NT2/D1 (cell line): ENCODE data around the gene LUC7L2.
"Not testable (repeated sequence)": the region's sequence is repeated elsewhere in the genome, so short reads cannot be mapped to it uniquely, and the experiment has no call there.

ENCODE experiments used
- DNase-seq: peaks from one replicate; pipeline ENCODE4 v3.0.0-alpha.2; 2011; ENCODE audit warnings: low read depth, low spot score
- H3K27me3 ChIP-seq: 2 replicates; pipeline ENCODE4 v1.6.0; 2011; ENCODE audit warnings: mild to moderate bottlenecking; ENCODE audit not compliant: insufficient read length, insufficient read depth
- H3K36me3 ChIP-seq: 2 replicates; pipeline ENCODE4 v1.6.1; 2011; ENCODE audit warnings: mild to moderate bottlenecking, low read length, mixed read lengths; ENCODE audit not compliant: insufficient read depth, insufficient read length
- H3K4me1 ChIP-seq: 2 replicates; pipeline ENCODE4 v1.5.1; 2011; ENCODE audit not compliant: insufficient read depth, insufficient read length
- H3K4me3 ChIP-seq: 2 replicates; pipeline ENCODE4 v1.5.1; 2011; ENCODE audit warnings: low read depth; ENCODE audit not compliant: insufficient read length
- H3K9ac ChIP-seq: 2 replicates; pipeline ENCODE4 v1.6.0; 2011; ENCODE audit warnings: low read depth; ENCODE audit not compliant: insufficient read length
- H3K9me3 ChIP-seq: 2 replicates; pipeline ENCODE4 v1.5.1; 2011; ENCODE audit warnings: mild to moderate bottlenecking, low read length; ENCODE audit not compliant: insufficient read depth
- SUZ12 ChIP-seq: IDR thresholded peaks from 2 replicates; pipeline ENCODE4 v1.6.1; 2011; ENCODE audit not compliant: insufficient read length, insufficient read depth; ENCODE audit errors: extremely low read depth
- YY1 ChIP-seq: IDR thresholded peaks from 2 replicates; pipeline ENCODE4 v1.6.1; 2011; ENCODE audit not compliant: insufficient read length, insufficient read depth
- ZNF274 ChIP-seq: IDR thresholded peaks from 2 replicates; pipeline ENCODE4 v1.6.1; 2011; ENCODE audit warnings: mild to moderate bottlenecking, low read depth, low read length

Gene LUC7L2

GRCh38 chr7:139340808-139341057 is 19.0 kb upstream of the LUC7L2 start:
- TF ChIP-seq ZNF274 (no peak), YY1 (no peak), SUZ12 (no peak)

GRCh38 chr7:139341058-139341775 is 18.5 kb upstream of the LUC7L2 start, which contains the start of gene FMC1:
FMC1 (plus strand) TSS chr7:139341337; CDS start chr7:139341385, 48 bp downstream.
- no peaks in the 10 kb centered on the region for H3K27me3 ChIP-seq
- H3K9me3 ChIP-seq: no peaks in the 10 kb centered on the region
- peak within 1 kb of the TSS; percentile 96 for H3K4me3 ChIP-seq
- DNase-seq: peak; percentile 89
- no peaks in the 10 kb centered on the region for H3K4me1 ChIP-seq
- peaks cover 9% of the 10 kb centered on the region for H3K36me3 ChIP-seq
- H3K9ac ChIP-seq: peak within 1 kb of the TSS; percentile 99
- TF ChIP-seq YY1: no peak
- TF ChIP-seq ZNF274: no peak

More at GRCh38 chr7:139340808-139341057, 19.0 kb upstream of the LUC7L2 start:
- peaks cover 5% of the 10 kb centered on the region for H3K36me3 ChIP-seq
- H3K9me3 ChIP-seq: no peaks in the 10 kb centered on the region
- H3K4me3 ChIP-seq: peak overlapping the region; percentile 96
- DNase-seq: no peak
- H3K27me3 ChIP-seq: no peaks in the 10 kb centered on the region
- no peaks in the 10 kb centered on the region for H3K4me1 ChIP-seq
- peak overlapping the region; percentile 99 for H3K9ac ChIP-seq

- TF ChIP-seq SUZ12 (no peak), YY1 (no peak), ZNF274 (no peak)
- Histone ChIP-seq H3K4me3 (peak overlapping the region; percentile 96), H3K9me3 (no peaks in the 10 kb centered on the region), H3K36me3 (peaks cover 15% of the 10 kb centered on the region), H3K27me3 (no peaks in the 10 kb centered on the region), H3K4me1 (no peaks in the 10 kb centered on the region), H3K9ac (peak overlapping the region; percentile 99)
- DNase-seq: no peak
These were observed 17.9 kb upstream of the LUC7L2 start for GRCh38 chr7:139341776-139342226.

GRCh38 chr7:139345042-139345441 is 14.7 kb upstream of the LUC7L2 start:
- H3K9me3 ChIP-seq: no peaks in the 10 kb centered on the region
- no peak for TF ChIP-seq ZNF274
- no peak for TF ChIP-seq YY1
- no peak for TF ChIP-seq SUZ12
- no peaks in the 10 kb centered on the region for H3K27me3 ChIP-seq
- H3K36me3 ChIP-seq: peaks cover 19% of the 10 kb centered on the region
- no peak for DNase-seq
- H3K4me3 ChIP-seq: no peak overlapping the region
- H3K9ac ChIP-seq: no peak overlapping the region
- H3K4me1 ChIP-seq: no peaks in the 10 kb centered on the region

- DNase-seq: no peak
- H3K27me3 ChIP-seq: no peaks in the 10 kb centered on the region
- TF ChIP-seq SUZ12 (no peak), ZNF274 (no peak), YY1 (no peak)
These were observed 8.7 kb upstream of the LUC7L2 start for GRCh38 chr7:139351027-139351426.

GRCh38 chr7:139354729-139355128 is 5.0 kb upstream of the LUC7L2 start:
- no peak for DNase-seq
- Histone ChIP-seq H3K9ac (no peak overlapping the region), H3K9me3 (no peaks in the 10 kb centered on the region), H3K4me1 (no peaks in the 10 kb centered on the region), H3K4me3 (no peak overlapping the region), H3K36me3 (peaks cover 4% of the 10 kb centered on the region), H3K27me3 (no peaks in the 10 kb centered on the region)
- TF ChIP-seq SUZ12: no peak
- no peak for TF ChIP-seq YY1
- TF ChIP-seq ZNF274: no peak

More at GRCh38 chr7:139351027-139351426, 8.7 kb upstream of the LUC7L2 start:
- H3K9me3 ChIP-seq: no peaks in the 10 kb centered on the region
- H3K4me1 ChIP-seq: no peaks in the 10 kb centered on the region
- H3K9ac ChIP-seq: no peak overlapping the region
- H3K4me3 ChIP-seq: no peak overlapping the region
- H3K36me3 ChIP-seq: peaks cover 16% of the 10 kb centered on the region

- H3K36me3 ChIP-seq: peaks cover 4% of the 10 kb centered on the region
- no peaks in the 10 kb centered on the region for H3K27me3 ChIP-seq
- no peaks in the 10 kb centered on the region for H3K9me3 ChIP-seq
- H3K4me1 ChIP-seq: no peaks in the 10 kb centered on the region
- no peak for TF ChIP-seq SUZ12
- TF ChIP-seq YY1: no peak
- no peak for TF ChIP-seq ZNF274
- no peak overlapping the region for H3K4me3 ChIP-seq
- DNase-seq: no peak
- H3K9ac ChIP-seq: no peak overlapping the region
These were observed 4.4 kb upstream of the LUC7L2 start for GRCh38 chr7:139355320-139355719.

- not testable (repeated sequence) for H3K9ac ChIP-seq, H3K9me3 ChIP-seq, H3K4me1 ChIP-seq, H3K27me3 ChIP-seq, H3K36me3 ChIP-seq, DNase-seq
- H3K4me3 ChIP-seq: peak overlapping the region; percentile 96
These were observed 1.8 kb upstream of the LUC7L2 start for GRCh38 chr7:139357729-139358506.
